Tibial nerve (tissue), 4 donors: ENCODE results near the gene ACOT9. TPM values are rescaled to one million over a fixed set of nuclear protein-coding genes. Genes with fewer than 3 reads are reported as not detected.
"Not testable (repeated sequence)": the region's sequence is repeated elsewhere in the genome, so short reads cannot be mapped to it uniquely, and the experiment has no call there.

ENCODE experiments used
- DNase-seq, 2 donors: peaks; one replicate each; pipeline ENCODE4 v3.0.0-alpha.2; 2019; ENCODE audit warnings: low spot score in 2 of 2
- H3K27ac ChIP-seq, 4 donors: fragments of 200-600 bp; sonication (generic) in 3 of 4; one replicate each; pipeline ENCODE4 v1.5.1; 2017 to 2019; ENCODE audit warnings: mild to moderate bottlenecking in 1 of 4
- H3K27me3 ChIP-seq, 2 donors: fragments of 200-600 bp; sonication (generic) in 1 of 2; one replicate each; pipeline versions ENCODE4 v1.5.1 to v1.6.0; 2017 to 2019
- H3K36me3 ChIP-seq, 3 donors: fragments of 200-600 bp; sonication (generic); one replicate each; pipeline ENCODE4 v1.5.1; 2018 to 2019
- H3K4me1 ChIP-seq, 4 donors: fragments of 200-600 bp; sonication (generic) in 3 of 4; one replicate each; pipeline ENCODE4 v1.5.1; 2017 to 2019
- H3K4me3 ChIP-seq, 4 donors: fragments of 200-600 bp; sonication (generic) in 3 of 4; one replicate each; pipeline ENCODE4 v1.5.1; 2017 to 2019; ENCODE audit warnings: mild to moderate bottlenecking in 1 of 4, moderate library complexity in 1 of 4
- H3K9me3 ChIP-seq, 4 donors: fragments of 200-600 bp; sonication (generic) in 3 of 4; one replicate each; pipeline ENCODE4 v1.5.1; 2017 to 2019
- EP300 ChIP-seq, 2 donors: sonication (generic); formaldehyde crosslinking; IDR thresholded peaks; one replicate each; pipeline ENCODE4 v1.6.1; 2017; ENCODE audit warnings: antibody characterized with exemption in 2 of 2, mild to moderate bottlenecking in 1 of 2
- POLR2A ChIP-seq, 2 donors: fragments of 450-650 bp; IDR thresholded peaks; one replicate each; pipeline ENCODE4 v1.6.1; 2017; ENCODE audit warnings: antibody characterized with exemption in 2 of 2, mild to moderate bottlenecking in 2 of 2, moderate library complexity in 2 of 2
- WGBS, 2 donors: methylation state at CpG; one replicate each; pipeline ENCODE4 v1.1.5; 2018; 5-methylcytosine and 5-hydroxymethylcytosine counted together
- total RNA-seq, 4 donors: library from RNA; depleted of rRNA; stranded (reverse); fragments of >200 nt; gene quantifications; one replicate each; pipeline ENCODE4 v1.1.0, GENCODE V29; 2016
- TF ChIP-seq, protein P1 (sequence below), 5 experiments: fragments of 200-600 bp in 3 of 5; fragments of 450-650 bp in 2 of 5; sonication (generic) in 3 of 5; IDR thresholded peaks; one replicate each; pipeline ENCODE4 v1.5.1; 2016 to 2019; ENCODE audit warnings: antibody characterized with exemption in 5 of 5, mild to moderate bottlenecking in 3 of 5, moderate library complexity in 2 of 5

The ACOT9 gene
- total RNA-seq, 4 donors from 2014 or later, result 35.7 to 68.2 (median 43.1) TPM

- Histone ChIP-seq H3K27me3 (no peaks in the 10 kb centered on the region), H3K4me3 (no peak overlapping the region), H3K36me3 (no peaks in the 10 kb centered on the region), H3K9me3 (no peaks in the 10 kb centered on the region), H3K4me1 (no peaks in the 10 kb centered on the region), H3K27ac (no peak overlapping the region)
- TF ChIP-seq POLR2A (IDR thresholded peaks at IDR 0.05), result no peak
- TF ChIP-seq, protein P1, sequence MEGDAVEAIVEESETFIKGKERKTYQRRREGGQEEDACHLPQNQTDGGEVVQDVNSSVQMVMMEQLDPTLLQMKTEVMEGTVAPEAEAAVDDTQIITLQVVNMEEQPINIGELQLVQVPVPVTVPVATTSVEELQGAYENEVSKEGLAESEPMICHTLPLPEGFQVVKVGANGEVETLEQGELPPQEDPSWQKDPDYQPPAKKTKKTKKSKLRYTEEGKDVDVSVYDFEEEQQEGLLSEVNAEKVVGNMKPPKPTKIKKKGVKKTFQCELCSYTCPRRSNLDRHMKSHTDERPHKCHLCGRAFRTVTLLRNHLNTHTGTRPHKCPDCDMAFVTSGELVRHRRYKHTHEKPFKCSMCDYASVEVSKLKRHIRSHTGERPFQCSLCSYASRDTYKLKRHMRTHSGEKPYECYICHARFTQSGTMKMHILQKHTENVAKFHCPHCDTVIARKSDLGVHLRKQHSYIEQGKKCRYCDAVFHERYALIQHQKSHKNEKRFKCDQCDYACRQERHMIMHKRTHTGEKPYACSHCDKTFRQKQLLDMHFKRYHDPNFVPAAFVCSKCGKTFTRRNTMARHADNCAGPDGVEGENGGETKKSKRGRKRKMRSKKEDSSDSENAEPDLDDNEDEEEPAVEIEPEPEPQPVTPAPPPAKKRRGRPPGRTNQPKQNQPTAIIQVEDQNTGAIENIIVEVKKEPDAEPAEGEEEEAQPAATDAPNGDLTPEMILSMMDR (IDR thresholded peaks at IDR 0.05), result no peak
- TF ChIP-seq EP300 (IDR thresholded peaks at IDR 0.05), result no peak
- WGBS, 2 donors, result 74 to 91% methylated on average over 3 of the region's 3 CpGs
- DNase-seq, result no peak
Observed at GRCh38 chrX:23776363-23776762, 33.3 kb upstream of the ACOT9 start.

DNA sequence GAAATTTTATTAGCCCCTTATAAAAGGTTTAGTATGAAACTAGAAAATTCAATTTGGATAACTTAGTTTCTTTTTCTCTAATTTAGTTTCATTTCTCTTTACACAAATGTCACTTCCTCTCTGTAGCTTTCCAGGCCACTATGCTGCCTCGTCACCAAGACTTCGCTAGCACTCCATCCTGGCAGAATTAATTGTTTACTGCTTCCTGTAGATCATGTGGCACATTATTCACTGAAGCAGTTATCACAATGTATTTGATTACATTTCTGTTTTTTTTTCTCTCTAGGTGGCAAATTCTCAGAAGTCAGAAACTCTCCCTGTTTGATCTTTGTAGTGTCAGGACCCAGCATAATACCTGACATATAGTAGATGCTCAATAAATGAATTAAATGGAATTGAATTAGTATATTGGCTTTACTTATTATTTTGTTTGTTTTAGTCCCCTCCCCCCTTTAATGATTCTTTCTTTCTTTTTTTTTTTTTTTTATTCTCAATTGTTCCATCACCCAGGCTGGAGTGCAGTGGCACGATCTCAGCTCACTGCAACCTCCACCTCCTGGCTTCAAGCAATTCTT is 30.6 kb upstream of the ACOT9 start:
- Histone ChIP-seq H3K27me3 (no peaks in the 10 kb centered on the region), H3K36me3 (no peaks in the 10 kb centered on the region), H3K9me3 (no peaks in the 10 kb centered on the region), H3K27ac (peak overlapping the region in 1 of 4 donors; percentile 53), H3K4me3 (no peak overlapping the region), H3K4me1 (no peaks in the 10 kb centered on the region)
- no peak for DNase-seq
- 64 to 76% methylated on average over 3 of the region's 3 CpGs for WGBS, 2 donors
- TF ChIP-seq, protein P1 (IDR thresholded peaks at IDR 0.05), result no peak
- TF ChIP-seq EP300 (IDR thresholded peaks at IDR 0.05) (no peak), POLR2A (IDR thresholded peaks at IDR 0.05) (no peak)

GRCh38 chrX:23771086-23771485 is 28.0 kb upstream of the ACOT9 start:
- WGBS, 2 donors, result 88 to 97% methylated on average over 6 to 7 of the region's 7 CpGs
- H3K27me3 ChIP-seq, H3K4me3 ChIP-seq, H3K27ac ChIP-seq, H3K4me1 ChIP-seq, H3K36me3 ChIP-seq, DNase-seq, H3K9me3 ChIP-seq: not testable (repeated sequence)

- H3K36me3 ChIP-seq, result no peaks in the 10 kb centered on the region
- no peak overlapping the region for H3K4me3 ChIP-seq
- no peaks in the 10 kb centered on the region for H3K9me3 ChIP-seq
- DNase-seq, result no peak
- no peaks in the 10 kb centered on the region for H3K27me3 ChIP-seq
- 75 to 80% methylated on average over 2 of the region's 2 CpGs for WGBS, 2 donors
- no peaks in the 10 kb centered on the region for H3K4me1 ChIP-seq
- no peak overlapping the region for H3K27ac ChIP-seq
- TF ChIP-seq, protein P1 (IDR thresholded peaks at IDR 0.05), result no peak
- TF ChIP-seq EP300 (IDR thresholded peaks at IDR 0.05) (no peak), POLR2A (IDR thresholded peaks at IDR 0.05) (no peak)
Observed at GRCh38 chrX:23770142-23770541, 27.1 kb upstream of the ACOT9 start.

- DNase-seq, result no peak
- Histone ChIP-seq H3K27me3 (no peaks in the 10 kb centered on the region), H3K9me3 (no peaks in the 10 kb centered on the region), H3K4me3 (peak overlapping the region in 2 of 4 donors; percentile 22 to 33), H3K36me3 (no peaks in the 10 kb centered on the region), H3K4me1 (no peaks in the 10 kb centered on the region), H3K27ac (peak overlapping the region in 1 of 4 donors; percentile 50)
- no peak for TF ChIP-seq EP300 (IDR thresholded peaks at IDR 0.05)
- TF ChIP-seq, protein P1 (IDR thresholded peaks at IDR 0.05), result no peak
- no peak for TF ChIP-seq POLR2A (IDR thresholded peaks at IDR 0.05)
- 10 to 81% methylated on average over 6 to 20 of the region's 28 CpGs for WGBS, 2 donors
Observed at GRCh38 chrX:23766650-23767551, 23.8 kb upstream of the ACOT9 start.
